GM12878 (cell line): Measurements from ENCODE around the gene TMEM131L. TPM values are rescaled to one million over a fixed set of nuclear protein-coding genes. Genes with fewer than 3 reads are reported as not detected.

Experiments
- ATF2 ChIP-seq: IDR thresholded peaks from 2 replicates; pipeline ENCODE4 v1.6.1; 2012; ENCODE audit warnings: low read length, inconsistent platforms
- DPF2 ChIP-seq: fragments of 450-650 bp; IDR thresholded peaks from 2 replicates; pipeline ENCODE4 v1.6.1; 2017; ENCODE audit warnings: mild to moderate bottlenecking
- EGR1 ChIP-seq, 2 experiments: IDR thresholded peaks; 1 replicate in 1 of 2; 2 replicates in 1 of 2; pipeline ENCODE4 v1.6.1; 2011 to 2012; ENCODE audit warnings: low read depth in 2 of 2, low read length in 2 of 2, borderline replicate concordance in 1 of 2, mild to moderate bottlenecking in 1 of 2, moderate library complexity in 1 of 2
- EP300 ChIP-seq, 2 experiments: fragments of 150-350 bp in 1 of 2; IDR thresholded peaks; 2 replicates each; pipeline ENCODE4 v1.6.1; 2011 to 2012; ENCODE audit warnings: low read depth in 2 of 2, low read length in 2 of 2, borderline replicate concordance in 1 of 2, improper control_type of control experiment in 1 of 2, inconsistent platforms in 1 of 2; ENCODE audit not compliant: control insufficient read depth in 1 of 2
- IRF3 ChIP-seq: fragments of 450-650 bp; IDR thresholded peaks from 2 replicates; pipeline ENCODE4 v1.6.1; 2014; ENCODE audit warnings: mild to moderate bottlenecking
- LARP7 ChIP-seq: fragments of 450-650 bp; IDR thresholded peaks from 2 replicates; pipeline ENCODE4 v1.6.1; 2017; ENCODE audit warnings: mild to moderate bottlenecking
- MTA2 ChIP-seq: fragments of 450-650 bp; IDR thresholded peaks from 2 replicates; pipeline ENCODE4 v1.6.1; 2016; ENCODE audit warnings: low read depth, mild to moderate bottlenecking, moderate library complexity
- NBN ChIP-seq: fragments of 450-650 bp; IDR thresholded peaks from 2 replicates; pipeline ENCODE4 v1.6.1; 2016
- PML ChIP-seq: IDR thresholded peaks from 2 replicates; pipeline ENCODE4 v1.6.1; 2012; ENCODE audit warnings: low read length, inconsistent platforms
- PRDM15 ChIP-seq: fragments of 450-650 bp; formaldehyde crosslinking; IDR thresholded peaks from 2 replicates; pipeline ENCODE4 v1.4.0; 2020; ENCODE audit warnings: mild to moderate bottlenecking, moderate library complexity
- RAD21 ChIP-seq: IDR thresholded peaks from 2 replicates; pipeline ENCODE4 v1.6.1; 2011; ENCODE audit warnings: mild to moderate bottlenecking, low read depth, low read length, moderate library complexity; ENCODE audit not compliant: insufficient read depth
- RUNX3 ChIP-seq: IDR thresholded peaks from 2 replicates; pipeline ENCODE4 v1.6.1; 2012; ENCODE audit warnings: low read length, inconsistent platforms
- SIX5 ChIP-seq: IDR thresholded peaks from 2 replicates; pipeline ENCODE4 v1.6.1; 2011; ENCODE audit warnings: mild to moderate bottlenecking, low read depth, low read length, moderate library complexity; ENCODE audit not compliant: severe bottlenecking
- ZBTB33 ChIP-seq: fragments of 450-650 bp; IDR thresholded peaks from 2 replicates; pipeline ENCODE4 v1.6.1; 2017; ENCODE audit warnings: mild to moderate bottlenecking
- ZBTB40 ChIP-seq: fragments of 450-650 bp; IDR thresholded peaks from 2 replicates; pipeline ENCODE4 v1.6.1; 2016; ENCODE audit warnings: mild to moderate bottlenecking, moderate library complexity, borderline replicate concordance
- polyA plus RNA-seq, 11 experiments: library from polyadenylated mRNA; depleted of rRNA in 4 of 11; unstranded in 6 of 11; stranded (reverse) in 5 of 11; fragments of >200 nt; fragmentation: Nextera tagmentation in 4 of 11; fragmentation: Illumina TruSeq in 1 of 11; extraction: Ambion mirVana in 4 of 11; extraction: Trizol in 1 of 11; gene quantifications; 1 replicate in 1 of 11; 2 replicates in 10 of 11; pipeline versions ENCODE4 v1.2.1 to v1.2.3, GENCODE V29; 2011 to 2016; ENCODE audit warnings: inconsistent platforms in 2 of 11, missing spikeins in 2 of 11, low read depth in 1 of 11
- total RNA-seq, 4 experiments: library from RNA; depleted of rRNA in 3 of 4; stranded (reverse); fragments of >200 nt in 3 of 4; fragmentation: Illumina TruSeq in 1 of 4; extraction: Trizol in 1 of 4; gene quantifications; 2 replicates each; pipeline versions ENCODE4 v1.2.1 to v1.2.3, GENCODE V29; 2013 to 2021

Gene TMEM131L
- total and polyA plus RNA-seq, 10 of the 15 experiments (the other 5 are each of a cell fraction or from before 2014, with no cell fraction given), result 8.5 to 101 (median 74.4) TPM

- TF ChIP-seq ZBTB33, result no peak
- no peak for TF ChIP-seq PRDM15 (CRISPR knock-in tag)
- peak; percentile 37; the same call in 1 of the 2 replicates for TF ChIP-seq MTA2
- TF ChIP-seq EP300 (IDR thresholded peaks at IDR 0.05; ENCODE audit: borderline replicate concordance in 1 of 2, control insufficient read depth in 1 of 2, low read depth in 2 of 2, low read length in 2 of 2), result peak; percentile 23 to 38; a peak in 1 of 4 replicates
- peak; percentile 75 for TF ChIP-seq NBN
- no peak for TF ChIP-seq SIX5
- no peak for TF ChIP-seq IRF3
- peak; percentile 43; the same call in 1 of the 2 replicates for TF ChIP-seq PML
- peak; percentile 80 for TF ChIP-seq RUNX3
- 0 out of 2 replicates have a peak, but pooled peaks have one; percentile 22 for TF ChIP-seq LARP7
- TF ChIP-seq DPF2, result 0 out of 2 replicates have a peak, but pooled peaks have one; percentile 35
- no peak for TF ChIP-seq ZBTB40
- TF ChIP-seq RAD21, result no peak
- TF ChIP-seq EGR1 (IDR thresholded peaks at IDR 0.05; ENCODE audit: borderline replicate concordance in 1 of 2, low read depth in 2 of 2, low read length in 2 of 2), result peak in 1 of 2 experiments; percentile 64; a peak in 1 of 3 replicates
- peak; percentile 64 for TF ChIP-seq ATF2
Observed at GRCh38 chr4:153497988-153498967, 32.1 kb downstream of the TMEM131L start (continued).
